ENCODE results near the gene PREPL. TPM values are rescaled to one million over a fixed set of nuclear protein-coding genes. Genes with fewer than 3 reads are reported as not detected.

PREPL gene
- total RNA-seq, 1 donor from 2014 or later = 45.6 TPM

GRCh38 chr2:44333994-44334393, 27.3 kb downstream of the PREPL start:
- no peak overlapping the region for H3K27ac Mint-ChIP-seq
- H3K4me1 Mint-ChIP-seq (ENCODE audit: low read depth) = peaks cover 7% of the 10 kb centered on the region
- H3K27me3 Mint-ChIP-seq = no peaks in the 10 kb centered on the region
- peaks cover 7% of the 10 kb centered on the region for H3K9me3 Mint-ChIP-seq (ENCODE audit: low read depth)
- no peak overlapping the region for H3K4me3 Mint-ChIP-seq (ENCODE audit: low read depth)
- H3K36me3 Mint-ChIP-seq (ENCODE audit: insufficient read depth) = peaks cover 40% of the 10 kb centered on the region
- no peak for DNase-seq (ENCODE audit: low spot score, unreplicated experiment)
- TF ChIP-seq, protein P1, sequence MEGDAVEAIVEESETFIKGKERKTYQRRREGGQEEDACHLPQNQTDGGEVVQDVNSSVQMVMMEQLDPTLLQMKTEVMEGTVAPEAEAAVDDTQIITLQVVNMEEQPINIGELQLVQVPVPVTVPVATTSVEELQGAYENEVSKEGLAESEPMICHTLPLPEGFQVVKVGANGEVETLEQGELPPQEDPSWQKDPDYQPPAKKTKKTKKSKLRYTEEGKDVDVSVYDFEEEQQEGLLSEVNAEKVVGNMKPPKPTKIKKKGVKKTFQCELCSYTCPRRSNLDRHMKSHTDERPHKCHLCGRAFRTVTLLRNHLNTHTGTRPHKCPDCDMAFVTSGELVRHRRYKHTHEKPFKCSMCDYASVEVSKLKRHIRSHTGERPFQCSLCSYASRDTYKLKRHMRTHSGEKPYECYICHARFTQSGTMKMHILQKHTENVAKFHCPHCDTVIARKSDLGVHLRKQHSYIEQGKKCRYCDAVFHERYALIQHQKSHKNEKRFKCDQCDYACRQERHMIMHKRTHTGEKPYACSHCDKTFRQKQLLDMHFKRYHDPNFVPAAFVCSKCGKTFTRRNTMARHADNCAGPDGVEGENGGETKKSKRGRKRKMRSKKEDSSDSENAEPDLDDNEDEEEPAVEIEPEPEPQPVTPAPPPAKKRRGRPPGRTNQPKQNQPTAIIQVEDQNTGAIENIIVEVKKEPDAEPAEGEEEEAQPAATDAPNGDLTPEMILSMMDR (IDR thresholded peaks at IDR 0.05; ENCODE audit: unreplicated experiment) = no peak

DNA sequence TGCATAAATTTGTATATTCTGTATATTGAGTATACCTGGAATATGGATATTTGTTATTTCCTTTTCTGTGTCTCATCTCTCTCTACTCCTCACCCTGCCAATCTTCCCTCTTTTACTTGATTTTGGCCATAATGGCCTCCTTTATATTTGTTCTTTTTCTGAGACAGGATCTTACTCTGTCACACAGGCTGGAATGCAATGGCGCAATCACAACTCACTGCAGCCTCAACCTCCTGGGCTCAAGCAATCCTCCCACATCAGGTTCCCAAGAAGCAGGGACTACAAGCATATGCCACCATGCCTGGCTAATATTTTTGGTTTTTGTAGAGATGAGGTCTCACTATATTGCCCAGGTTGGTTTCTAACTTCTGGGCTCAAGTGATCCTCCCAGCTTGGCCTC, 30.5 kb downstream of the PREPL start:
- Mint-ChIP-seq H3K27ac (no peak overlapping the region), H3K36me3 (ENCODE audit: insufficient read depth) (peaks cover 25% of the 10 kb centered on the region), H3K4me1 (ENCODE audit: low read depth) (peaks cover 7% of the 10 kb centered on the region), H3K27me3 (no peaks in the 10 kb centered on the region), H3K9me3 (ENCODE audit: low read depth) (no peaks in the 10 kb centered on the region), H3K4me3 (ENCODE audit: low read depth) (no peak overlapping the region)
- DNase-seq (ENCODE audit: low spot score, unreplicated experiment) = no peak
- TF ChIP-seq, protein P1 (IDR thresholded peaks at IDR 0.05; ENCODE audit: unreplicated experiment) = no peak

DNA sequence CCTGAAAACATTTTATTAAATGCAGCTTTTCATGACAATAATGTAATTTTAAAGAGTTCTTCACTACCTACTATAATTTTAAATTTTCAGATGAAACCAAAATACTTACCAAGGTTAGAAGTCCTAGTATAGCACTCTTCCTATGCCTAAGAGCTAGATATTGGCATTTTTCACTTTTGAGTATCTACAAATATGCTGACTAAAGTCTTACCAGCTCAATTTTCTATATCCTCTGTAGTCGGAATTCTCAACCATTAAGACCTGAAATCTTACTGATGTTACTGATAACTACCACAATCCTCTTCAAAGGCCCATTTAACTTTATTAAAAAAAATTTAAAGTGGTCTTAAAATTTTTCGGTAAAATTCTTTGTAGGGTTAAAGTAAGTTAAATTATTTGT, 32.0 kb downstream of the PREPL start:
- peaks cover 21% of the 10 kb centered on the region for H3K36me3 Mint-ChIP-seq (ENCODE audit: insufficient read depth)
- no peaks in the 10 kb centered on the region for H3K9me3 Mint-ChIP-seq (ENCODE audit: low read depth)
- TF ChIP-seq, protein P1 (IDR thresholded peaks at IDR 0.05; ENCODE audit: unreplicated experiment) = no peak
- no peak overlapping the region for H3K27ac Mint-ChIP-seq
- H3K4me3 Mint-ChIP-seq (ENCODE audit: low read depth) = no peak overlapping the region
- no peak for DNase-seq (ENCODE audit: low spot score, unreplicated experiment)
- no peaks in the 10 kb centered on the region for H3K27me3 Mint-ChIP-seq
- peaks cover 7% of the 10 kb centered on the region for H3K4me1 Mint-ChIP-seq (ENCODE audit: low read depth)

DNA sequence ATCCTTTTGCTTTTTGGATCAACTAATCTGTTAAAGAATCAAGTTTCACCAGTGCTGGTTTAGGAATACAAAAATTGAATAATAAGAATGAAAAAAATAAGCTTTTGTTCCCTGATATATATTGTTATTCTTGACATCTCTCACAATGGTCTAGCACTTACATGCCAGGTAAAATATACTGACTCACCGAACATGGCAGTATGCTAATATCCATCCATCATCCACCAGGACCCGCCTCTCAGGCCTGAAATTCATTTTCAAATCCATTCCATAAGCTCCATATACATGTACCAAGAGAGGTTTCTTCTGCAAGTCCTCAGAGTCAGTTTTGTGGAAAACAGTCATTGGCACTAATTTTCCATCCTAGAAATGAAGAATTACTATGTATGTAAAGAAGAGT, 32.5 kb downstream of the PREPL start:
- no peaks in the 10 kb centered on the region for H3K27me3 Mint-ChIP-seq

GRCh38 chr2:44326548-44327264, 34.6 kb downstream of the PREPL start:
- DNase-seq (ENCODE audit: low spot score, unreplicated experiment) = no peak
- Mint-ChIP-seq H3K4me1 (ENCODE audit: low read depth) (no peaks in the 10 kb centered on the region), H3K9me3 (ENCODE audit: low read depth) (no peaks in the 10 kb centered on the region), H3K4me3 (ENCODE audit: low read depth) (no peak overlapping the region), H3K36me3 (ENCODE audit: insufficient read depth) (peaks cover 33% of the 10 kb centered on the region), H3K27me3 (no peaks in the 10 kb centered on the region), H3K27ac (no peak overlapping the region)
- TF ChIP-seq, protein P1 (IDR thresholded peaks at IDR 0.05; ENCODE audit: unreplicated experiment) = no peak

More for the DNA sequence above, 32.5 kb downstream of the PREPL start:
- Mint-ChIP-seq H3K9me3 (ENCODE audit: low read depth) (no peaks in the 10 kb centered on the region), H3K4me1 (ENCODE audit: low read depth) (peaks cover 2% of the 10 kb centered on the region), H3K4me3 (ENCODE audit: low read depth) (no peak overlapping the region), H3K27ac (no peak overlapping the region), H3K36me3 (ENCODE audit: insufficient read depth) (peaks cover 24% of the 10 kb centered on the region)
- TF ChIP-seq, protein P1 (IDR thresholded peaks at IDR 0.05; ENCODE audit: unreplicated experiment) = no peak
- no peak for DNase-seq (ENCODE audit: low spot score, unreplicated experiment)

Measured in progenitor cell of endocrine pancreas (in vitro differentiated cells).